GM18870 (cell line): ENCODE results near the gene PLET1.

Experiments used
- ATAC-seq: cut with Tn5 transposase; IDR thresholded peaks from one replicate; pipeline ENCODE4 v1.9.1; 2021; ENCODE audit warnings: moderate library complexity; ENCODE audit not compliant: unreplicated experiment

PLET1 gene

DNA sequence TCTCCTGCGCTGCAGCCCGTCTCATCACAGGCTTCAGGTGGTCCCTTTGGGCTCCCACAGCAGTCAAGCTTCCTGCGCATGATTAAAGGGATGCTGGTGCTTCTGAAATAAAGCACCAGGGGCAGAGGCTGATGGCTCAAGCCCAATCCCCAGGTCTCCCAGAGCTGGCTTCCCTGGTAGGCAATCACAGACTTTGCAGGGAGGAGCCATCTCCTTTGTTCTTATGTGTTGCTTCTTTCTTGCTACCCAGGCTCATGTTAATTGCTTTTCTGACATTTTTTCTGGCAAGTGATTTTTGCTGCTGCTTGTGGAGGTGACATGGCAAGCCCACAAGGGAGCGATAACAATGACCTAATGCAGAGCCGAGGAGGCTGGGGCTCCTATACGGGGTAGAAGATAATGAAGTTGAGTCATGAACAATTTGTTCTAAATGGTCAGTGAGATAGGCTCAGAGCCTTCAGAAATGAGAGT, 25.2 kb upstream of the PLET1 start:
- no peak for ATAC-seq

DNA sequence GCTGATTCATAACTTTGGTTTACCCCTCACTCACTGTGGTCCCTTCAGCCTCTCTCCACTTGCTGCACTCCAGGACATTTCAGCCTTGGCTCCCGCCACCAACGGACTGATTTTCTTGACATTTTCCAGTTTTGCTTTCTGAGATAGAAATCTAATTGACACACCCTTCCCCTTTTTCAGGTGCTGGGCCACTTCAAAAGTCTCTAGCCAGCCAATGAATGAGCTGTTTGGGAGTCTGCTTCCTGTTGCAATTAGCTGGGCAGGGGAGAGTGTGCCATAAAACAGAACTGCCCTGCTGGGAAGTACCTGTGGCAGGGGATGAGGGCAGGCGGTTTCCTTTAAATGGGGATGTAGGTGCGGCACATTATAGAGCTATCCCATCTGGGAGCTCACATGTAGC, 21.1 kb upstream of the PLET1 start:
- no peak for ATAC-seq

DNA sequence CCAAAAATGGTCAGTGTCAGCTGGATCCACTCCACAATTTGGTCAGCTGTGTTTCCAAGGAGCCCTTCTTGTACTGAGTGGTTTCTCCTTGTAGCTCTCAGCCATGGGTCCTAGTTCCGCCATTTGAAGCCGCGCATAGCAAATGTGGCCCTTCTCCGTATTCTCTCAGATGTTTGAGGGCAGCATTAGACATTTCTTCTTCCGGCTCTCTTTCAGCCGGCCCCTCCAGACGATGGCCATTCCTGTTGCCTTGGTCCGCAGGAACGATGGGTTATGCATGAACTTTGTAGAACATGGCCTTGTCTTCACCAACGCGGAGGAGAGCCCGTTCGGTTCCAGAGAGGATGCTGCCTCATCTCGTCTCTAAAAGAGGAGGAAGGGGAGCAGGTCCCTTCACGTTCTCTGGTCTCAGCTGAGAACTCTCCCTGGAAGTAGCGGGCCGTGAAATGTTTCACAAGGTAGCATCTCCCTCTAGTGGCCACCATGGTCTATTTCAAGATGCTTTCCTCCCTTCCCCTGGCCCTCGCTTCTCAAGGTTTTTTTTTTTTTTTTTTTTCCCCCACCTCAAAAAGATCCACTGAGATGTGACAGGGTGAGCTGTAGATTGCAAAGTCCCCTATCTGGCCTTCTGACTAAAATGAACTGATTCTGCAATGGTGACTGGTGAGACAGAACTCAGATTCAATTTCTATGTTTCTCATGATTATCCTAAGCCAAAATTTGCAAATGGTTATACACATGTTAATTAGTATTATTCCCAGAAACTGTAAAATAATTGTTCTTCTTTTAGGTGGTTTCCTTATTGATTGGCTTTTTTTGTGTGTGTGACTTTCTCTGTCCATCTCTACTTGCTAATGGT, 19.8 kb upstream of the PLET1 start:
- no peak for ATAC-seq

DNA sequence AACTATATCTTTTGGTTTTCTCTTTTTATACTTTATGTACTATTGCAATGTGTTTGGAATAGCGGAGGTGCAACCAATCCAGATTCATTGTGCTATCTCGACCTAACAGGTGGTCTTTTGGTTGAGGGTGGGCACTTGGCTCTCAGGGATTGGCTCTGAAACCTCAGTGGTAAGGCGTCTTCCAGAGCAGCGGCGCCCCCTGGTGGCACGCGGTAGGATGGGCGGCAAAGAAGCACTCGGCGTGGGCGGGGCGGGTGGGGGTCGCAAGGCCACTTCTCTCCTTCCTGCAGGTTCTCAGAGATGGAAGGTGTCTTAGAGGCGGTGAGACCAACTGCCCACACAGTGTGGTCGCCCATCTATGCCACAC, 19.2 kb upstream of the PLET1 start:
- ATAC-seq = no peak

DNA sequence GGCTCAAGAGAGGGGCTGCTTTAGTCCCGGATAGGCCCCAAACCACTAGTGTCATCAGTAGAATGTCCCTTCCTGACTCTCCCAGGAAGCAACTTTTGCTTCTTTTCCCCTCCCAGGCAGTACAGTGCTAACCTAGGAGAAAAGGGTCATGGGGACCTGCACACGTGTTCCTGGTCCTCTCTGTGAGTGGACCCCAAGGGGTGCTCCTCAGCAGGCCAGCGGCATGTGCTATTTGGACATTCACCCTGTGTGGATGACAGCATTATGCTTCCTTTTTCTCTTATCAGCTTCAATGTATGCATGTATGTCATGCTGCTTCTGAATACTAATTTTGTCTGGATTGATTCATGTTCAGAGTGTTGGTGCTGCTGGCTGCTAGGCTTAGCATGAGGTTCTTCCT, 18.1 kb upstream of the PLET1 start:
- no peak for ATAC-seq

DNA sequence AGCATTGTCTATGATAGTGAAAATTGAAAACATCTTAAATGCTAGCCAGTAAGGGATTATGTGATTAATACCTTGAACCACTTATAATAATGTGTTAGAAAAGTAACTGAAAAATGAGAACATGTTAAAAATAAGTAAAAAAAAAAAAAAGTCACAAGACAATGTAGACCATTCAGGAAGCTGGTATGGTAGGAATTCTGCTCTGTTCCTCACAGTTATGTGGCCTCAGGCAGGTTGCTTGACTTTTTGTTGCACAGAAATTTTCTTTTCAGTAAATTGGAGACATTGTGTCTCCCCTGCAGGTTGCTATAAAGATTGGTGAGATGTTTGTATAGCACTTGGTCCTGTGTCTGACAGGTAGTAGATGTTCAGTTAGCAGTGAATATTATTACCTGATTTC, 17.3 kb upstream of the PLET1 start:
- ATAC-seq = no peak

DNA sequence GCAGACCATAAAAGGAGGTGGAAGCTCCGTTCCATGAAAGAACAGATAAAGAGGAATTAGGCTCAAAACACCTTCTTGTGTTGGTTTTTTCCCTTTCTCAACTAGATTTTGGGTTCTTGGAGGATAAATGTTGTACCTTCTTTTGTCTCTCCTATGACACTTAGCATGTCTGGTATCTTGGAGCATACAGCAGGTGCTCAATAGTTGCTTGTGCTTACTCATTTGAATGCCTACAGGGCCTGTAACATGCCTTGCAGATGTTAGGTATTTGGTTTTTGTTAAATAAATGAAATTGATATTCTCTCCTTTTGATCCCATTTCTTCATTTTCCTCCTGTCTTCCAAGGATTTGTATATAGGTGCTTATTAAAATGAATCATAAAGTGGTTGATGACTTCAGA, 16.4 kb upstream of the PLET1 start:
- no peak for ATAC-seq

DNA sequence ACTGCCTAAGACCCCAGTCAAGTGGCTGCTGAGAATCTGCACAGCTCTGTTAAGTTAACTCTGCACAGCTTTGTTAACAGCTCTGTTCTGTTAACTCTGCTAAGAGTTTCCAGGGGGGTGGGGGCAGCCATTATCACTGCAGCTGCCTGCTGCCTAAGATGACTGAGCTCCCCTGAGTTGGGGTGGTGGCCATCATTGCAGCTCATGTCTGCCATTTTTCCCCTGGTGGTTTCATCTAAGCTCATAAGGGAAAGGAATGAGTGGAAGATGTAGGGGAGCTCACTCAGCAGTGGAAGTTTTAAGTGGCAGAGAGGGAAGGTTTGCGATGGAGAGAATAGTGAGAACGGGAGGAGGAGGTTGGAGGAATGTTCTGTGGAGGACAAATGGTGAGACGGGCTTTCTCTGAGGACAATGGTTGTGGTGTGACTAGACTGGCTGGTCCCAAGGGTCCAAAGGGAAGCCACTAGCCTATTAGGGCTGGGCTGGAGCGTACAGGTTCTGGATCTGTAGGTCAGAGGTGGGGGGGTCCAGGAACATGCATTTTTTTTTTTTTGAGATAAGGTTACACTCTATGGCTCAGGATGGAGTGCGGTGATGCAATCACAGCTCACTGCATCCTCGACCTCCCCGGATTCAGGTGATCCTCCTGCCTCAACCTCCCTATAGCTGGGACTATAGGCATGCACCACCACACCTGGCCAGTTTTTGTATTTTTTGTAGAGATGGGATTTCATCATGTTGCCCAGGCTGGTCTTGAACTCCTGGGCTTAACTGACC, 13.5 kb upstream of the PLET1 start:
- ATAC-seq = no peak

DNA sequence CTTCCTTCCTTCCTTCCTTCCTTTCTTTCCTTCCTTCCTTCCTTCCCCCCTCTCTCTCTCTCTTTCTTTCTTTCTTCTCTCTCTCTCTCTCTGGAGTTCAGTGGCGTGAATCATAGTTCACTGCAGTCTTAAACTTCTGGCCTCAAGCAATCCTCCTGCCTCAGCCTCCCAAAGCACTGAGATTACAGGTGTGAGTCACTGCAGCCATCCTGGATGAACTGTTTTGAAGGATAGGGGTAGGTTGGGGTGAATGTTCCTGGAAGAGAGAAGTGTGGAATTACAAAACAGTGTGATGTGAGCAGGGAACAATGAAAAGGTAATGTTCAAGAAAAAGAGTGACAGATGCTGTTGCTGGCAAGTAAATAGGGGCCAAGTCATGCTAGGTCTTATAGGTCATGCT, 12.4 kb upstream of the PLET1 start:
- no peak for ATAC-seq

DNA sequence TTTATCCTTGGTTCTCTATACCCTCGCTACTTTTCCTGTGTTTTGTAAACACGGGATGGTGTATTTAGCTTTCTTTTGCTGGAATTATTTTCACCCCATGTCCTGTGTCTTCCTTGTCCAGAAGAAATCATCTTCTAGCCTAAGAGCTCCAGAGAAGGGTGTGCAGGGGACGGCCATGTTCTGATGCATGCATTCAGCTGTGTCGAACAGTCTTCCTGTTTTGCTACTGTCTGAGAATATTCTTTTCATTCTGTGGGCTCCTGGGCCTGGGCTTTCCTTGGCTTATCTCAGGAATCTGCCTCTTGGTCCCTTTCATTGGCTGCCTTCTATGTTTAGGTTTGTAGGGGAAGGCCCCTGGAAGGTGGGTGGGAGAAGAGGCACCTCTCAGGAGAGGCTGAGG, 10.6 kb upstream of the PLET1 start:
- ATAC-seq = no peak

DNA sequence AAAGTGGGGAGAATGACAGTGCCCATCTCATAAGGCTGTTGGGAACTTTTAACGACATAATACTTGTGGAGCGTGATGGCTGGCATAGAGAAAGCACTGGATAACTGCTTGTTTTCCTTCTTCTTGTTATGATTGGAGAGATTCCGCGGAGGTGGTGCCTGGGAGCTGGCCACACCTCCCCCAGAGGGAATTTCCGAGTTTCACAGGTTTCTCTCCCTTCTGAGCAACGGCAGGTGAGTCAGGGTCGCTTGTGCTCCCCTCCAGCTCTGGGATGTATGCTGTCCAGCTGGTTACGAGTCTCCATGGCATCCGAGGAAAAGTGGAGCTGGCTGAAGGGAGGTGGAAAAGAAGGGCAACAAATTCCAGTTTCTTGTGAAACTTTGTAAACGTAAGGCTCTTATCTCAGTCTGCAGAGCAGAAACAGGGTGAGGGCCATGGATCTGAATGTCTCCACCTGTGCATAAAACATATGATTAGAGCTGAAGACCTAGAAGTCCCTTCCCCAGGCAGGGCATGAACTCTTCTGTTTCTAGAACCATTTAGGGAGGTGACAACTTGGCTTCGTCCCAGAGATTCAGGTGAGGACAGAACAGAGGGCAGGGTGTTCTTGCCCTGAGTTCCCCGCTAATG, 10.0 kb upstream of the PLET1 start:
- ATAC-seq = no peak

DNA sequence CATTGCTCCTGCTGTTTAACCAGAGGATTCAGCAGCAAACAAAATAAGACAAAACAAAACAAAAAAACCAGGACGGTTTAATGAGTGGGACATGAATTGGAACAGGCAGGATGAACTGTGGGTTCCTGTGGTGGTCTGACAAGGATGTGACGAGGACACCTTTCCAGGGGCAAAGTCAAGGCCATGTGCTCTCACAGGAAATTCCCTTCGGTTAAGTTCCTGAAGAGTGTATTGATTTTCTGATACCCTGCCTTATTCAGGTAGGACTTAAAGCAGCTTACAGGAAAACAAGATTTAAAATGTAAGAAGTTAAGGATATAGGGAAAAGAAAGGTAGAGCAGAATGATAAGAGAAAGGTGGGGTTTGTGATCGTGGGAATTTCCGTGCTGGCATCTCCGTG, 8.5 kb upstream of the PLET1 start:
- no peak for ATAC-seq

DNA sequence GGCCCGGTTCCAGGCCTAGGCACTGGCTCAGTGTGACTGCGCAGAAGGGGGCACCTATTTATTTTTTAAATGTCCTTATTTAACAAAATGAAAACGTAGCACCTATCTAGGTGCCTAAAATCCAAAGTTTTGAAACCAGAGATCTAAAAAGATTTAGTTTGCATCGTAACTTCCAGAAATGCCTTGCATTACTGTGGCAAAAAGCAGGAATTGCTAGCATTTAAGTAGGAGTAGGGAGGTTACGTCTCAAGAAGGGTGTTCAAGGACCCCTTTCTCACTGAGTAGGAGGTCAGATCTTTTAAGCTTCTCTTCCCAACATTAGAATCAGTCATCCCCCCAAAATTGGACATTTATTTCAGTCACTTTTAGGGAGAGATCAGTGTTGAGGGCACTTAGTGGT, 7.7 kb upstream of the PLET1 start:
- no peak for ATAC-seq

DNA sequence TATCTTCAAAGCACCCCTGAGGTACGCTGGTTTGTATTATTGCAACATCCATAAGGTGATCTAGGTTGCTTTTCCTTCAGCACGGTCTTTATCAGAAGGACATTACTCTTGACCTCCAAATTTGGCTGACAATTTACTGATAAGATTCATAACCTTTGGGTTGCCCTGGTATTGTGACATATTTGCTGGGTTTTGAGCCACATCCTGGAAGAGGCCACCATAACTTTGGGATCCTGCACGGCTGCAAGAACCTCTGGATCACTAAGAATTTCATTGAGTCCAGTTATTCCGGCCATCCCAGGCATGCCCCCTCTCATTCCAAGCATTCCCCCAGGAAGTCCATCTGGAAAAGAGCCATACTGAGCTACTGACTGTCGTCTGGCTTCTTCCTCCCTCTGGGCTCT, 6.5 kb upstream of the PLET1 start:
- no peak for ATAC-seq

DNA sequence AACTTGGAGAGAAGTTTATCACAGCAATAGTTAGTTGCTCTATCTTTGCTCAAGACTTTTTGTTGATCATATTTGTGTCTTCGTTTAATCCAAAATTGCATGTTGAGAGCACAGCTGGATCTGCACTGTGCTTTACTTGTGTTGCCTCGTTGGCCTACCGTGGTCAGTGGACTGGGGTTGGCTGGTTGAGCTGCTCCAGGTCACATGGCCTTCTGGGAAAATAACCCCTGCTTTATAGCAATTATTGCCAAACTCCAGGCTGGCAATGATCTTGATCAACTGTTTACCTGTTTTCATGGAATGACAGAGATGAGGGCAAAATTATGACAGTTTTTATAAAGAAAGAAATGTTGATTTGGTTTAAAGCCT, 5.7 kb upstream of the PLET1 start:
- ATAC-seq = no peak

DNA sequence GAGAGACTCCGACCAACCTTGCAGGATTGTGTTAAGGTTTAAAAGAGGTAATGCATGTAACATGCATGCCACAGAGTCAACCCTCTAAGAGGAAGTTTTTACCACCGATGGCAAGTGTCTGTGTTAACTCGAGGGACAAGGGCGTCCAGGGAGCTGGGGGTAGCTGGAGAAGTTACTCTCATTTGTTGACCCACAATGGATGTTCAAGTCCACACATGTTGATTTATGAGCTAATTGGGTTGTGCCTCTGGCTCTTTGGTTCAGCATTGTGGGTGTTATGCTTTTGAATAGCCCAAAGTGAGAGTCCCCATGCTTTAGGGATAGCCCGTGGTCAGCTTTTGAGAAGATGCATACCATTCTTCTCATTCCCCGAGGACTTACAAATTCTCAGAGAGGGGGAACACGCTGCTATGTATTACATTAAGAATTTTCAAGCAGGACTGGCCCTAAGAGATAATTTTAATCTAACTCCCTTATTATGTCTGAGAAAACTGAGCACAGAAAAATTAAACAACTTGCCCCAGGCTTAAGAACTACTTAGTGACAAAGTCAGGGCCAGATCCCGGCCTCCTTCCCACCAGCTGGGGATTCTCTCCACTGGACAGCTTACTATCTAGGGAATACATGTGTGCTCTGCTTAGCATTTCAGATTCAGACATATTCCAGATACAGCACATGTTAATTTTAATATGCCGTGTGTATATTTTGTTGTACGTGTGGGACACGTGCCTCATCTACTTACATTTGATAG, 5.2 kb upstream of the PLET1 start:
- ATAC-seq = no peak

DNA sequence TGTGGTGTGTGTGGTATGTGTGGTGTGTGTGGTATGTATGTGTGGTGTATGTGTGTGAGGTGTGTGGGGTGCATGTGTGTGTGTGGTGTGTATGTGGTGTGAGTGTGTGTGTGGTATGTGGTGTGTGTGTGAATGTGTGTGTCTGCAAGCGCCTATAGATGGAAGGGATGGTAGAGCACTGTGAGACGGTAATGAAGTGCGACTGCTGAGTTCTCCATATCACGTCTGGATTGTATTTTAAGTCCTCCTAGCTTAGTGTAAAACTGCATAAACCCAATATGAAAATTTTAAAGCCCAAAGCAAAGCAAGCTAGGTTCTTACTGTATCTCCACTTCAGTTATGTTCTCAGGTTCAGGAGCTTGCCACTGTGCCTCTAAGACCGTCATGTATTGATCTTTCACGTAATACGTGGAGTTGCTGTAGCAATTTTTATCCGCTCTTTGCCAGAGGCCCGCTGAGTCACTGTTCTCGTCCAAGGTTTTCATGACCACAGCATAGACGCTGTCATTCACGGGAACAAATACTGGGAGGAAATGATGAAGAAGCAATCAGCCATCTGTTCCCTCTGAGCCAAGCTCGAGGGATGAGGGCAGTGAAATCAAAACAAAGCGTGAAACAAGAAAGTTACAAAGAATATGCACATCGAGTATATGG, 5.5 kb downstream of the PLET1 start:
- ATAC-seq = no peak

DNA sequence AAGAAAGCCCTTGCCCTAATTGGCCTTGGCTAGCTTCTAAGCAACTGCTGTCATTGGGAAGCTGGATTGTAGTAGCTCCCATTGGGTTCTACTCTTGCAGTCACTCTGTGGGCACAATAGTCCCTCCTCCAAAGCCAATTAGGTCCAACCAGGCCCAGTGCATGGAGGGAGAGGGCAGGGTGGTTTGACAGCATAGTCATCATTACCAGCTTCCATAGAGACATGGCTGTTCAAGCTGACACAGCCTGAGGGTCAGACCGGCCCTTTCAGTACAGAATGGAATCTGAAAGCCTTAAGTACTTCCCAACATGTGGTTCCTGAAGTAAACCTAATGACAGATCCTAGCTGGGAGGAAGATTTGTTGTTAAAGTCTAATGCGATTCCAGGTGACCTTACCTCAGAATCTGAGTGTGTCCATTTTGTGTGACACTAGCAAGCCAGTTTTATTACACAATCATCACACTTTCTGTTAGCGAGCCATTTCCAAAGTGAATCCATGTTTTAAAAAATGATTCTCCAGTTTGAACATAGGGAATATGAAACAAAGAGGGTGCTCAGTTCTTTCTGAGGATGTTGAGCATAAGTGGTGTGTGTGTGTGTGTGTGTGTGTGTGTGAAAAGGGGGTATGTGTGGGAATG, 6.9 kb downstream of the PLET1 start:
- ATAC-seq = no peak

DNA sequence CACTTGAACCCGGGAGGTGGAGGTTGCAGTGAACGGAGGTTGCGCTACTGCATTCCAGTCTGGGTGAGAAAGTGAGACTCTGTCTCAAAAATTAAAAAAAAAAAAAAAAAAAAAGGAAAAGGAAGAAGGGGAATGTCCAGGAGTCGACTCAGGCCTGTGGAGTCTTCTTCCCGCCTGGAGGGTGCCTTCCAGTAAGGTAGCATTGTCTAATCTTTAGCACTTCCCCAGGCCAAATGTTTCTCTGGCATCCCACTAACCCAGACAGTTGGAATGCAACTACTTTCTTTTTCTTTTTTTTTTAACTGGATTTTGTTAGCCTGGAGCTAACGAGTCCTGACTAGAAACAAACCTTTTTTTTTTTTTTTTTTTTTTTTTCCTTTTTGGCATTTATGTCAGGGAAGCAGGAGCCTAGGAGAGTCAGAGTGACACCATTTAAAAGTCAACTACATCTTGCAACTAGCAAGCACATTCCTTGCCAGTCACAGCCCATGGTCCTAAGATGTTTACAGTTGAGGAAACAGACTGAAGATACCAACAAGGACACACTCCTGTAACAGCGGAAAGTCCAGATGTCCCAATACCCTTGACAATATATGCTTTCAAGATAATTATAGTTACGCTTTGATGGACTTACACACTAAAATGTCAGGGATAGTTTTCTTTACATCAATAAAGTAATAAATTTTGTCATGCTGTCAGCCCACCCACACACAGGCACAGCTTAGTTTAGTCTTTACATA, 10.6 kb downstream of the PLET1 start:
- no peak for ATAC-seq

DNA sequence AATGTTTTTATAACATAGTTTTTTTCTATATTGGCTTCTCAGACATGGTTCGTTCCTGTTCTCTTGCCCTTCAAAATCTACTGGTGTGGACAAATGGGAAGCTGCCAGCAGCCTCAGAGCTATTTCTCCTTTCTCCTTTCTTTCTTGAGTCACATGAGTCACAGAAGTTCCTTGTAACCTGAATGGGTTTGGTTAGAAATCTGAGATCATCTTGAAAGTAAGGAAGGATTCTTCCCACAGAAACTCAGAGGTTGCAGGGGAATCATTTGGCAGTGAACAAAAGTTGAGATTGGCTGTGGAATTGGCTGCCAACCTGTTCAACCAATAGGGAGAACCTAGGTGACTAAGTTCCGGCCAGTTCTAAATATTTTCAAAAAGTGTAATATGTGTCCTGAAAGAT, 12.5 kb downstream of the PLET1 start:
- ATAC-seq = no peak
